Measurements from ENCODE around the gene CNTNAP5. TPM values are rescaled to one million over a fixed set of nuclear protein-coding genes. Genes with fewer than 3 reads are reported as not detected.

The CNTNAP5 gene
- total and polyA plus RNA-seq, 2 donors (not counting 1 experiment from before 2014, with no cell fraction given) = not detected

DNA sequence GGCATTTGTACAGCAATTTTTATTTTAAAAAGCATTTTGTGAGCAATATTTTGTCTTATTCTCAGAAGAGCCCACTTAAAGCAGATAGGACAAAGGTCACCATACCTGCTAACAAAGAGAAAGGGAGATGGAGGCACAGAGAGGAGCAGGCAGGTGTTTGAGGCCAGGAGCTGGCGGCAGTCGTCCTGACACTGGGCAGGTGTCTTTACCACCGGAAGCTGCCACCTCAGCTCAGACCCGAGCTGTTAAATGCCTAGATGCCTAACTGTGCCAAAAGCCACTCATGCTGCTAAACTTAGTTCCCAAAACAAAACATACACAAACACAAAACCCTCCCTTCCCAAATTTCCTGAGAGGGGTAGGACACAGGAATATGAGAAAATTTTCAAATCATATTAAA is 120.9 kb downstream of the CNTNAP5 start:
- peaks cover 0 to 3% (median 2%) of the 10 kb centered on the region in 3 donors for H3K9me3 ChIP-seq (ENCODE audit: control extremely low read depth in 1 of 3, control insufficient read depth in 2 of 3, insufficient read depth in 1 of 3, low read length in 2 of 3)
- CTCF ChIA-PET = no interaction called here
- H3K27ac Mint-ChIP-seq = no peak overlapping the region

GRCh38 chr2:124147552-124147951 is 122.5 kb downstream of the CNTNAP5 start:
- no peak overlapping the region for H3K27ac ChIP-seq (ENCODE audit: low read length in 2 of 2)
- WGBS (ENCODE audit: insufficient coverage) = 92% methylated on average over 5 of the region's 9 CpGs
- ChIA-PET CTCF (no interaction called here), POLR2A (no interaction called here)
- no peaks in the 10 kb centered on the region for H3K27me3 Mint-ChIP-seq
- no peaks in the 10 kb centered on the region for H3K36me3 ChIP-seq (replicated peaks in 1 of 2; ENCODE audit: control extremely low read depth in 1 of 2, control insufficient read depth in 1 of 2, extremely low read depth in 1 of 2, insufficient read depth in 2 of 2, low read length in 1 of 2)
- no peaks in the 10 kb centered on the region for H3K79me2 ChIP-seq (ENCODE audit: control insufficient read depth, insufficient read depth, low read length)
- H3K4me1 ChIP-seq (ENCODE audit: control insufficient read depth in 2 of 2, insufficient read depth in 2 of 2, low read length in 2 of 2) = no peaks in the 10 kb centered on the region
- no peaks in the 10 kb centered on the region for H3K27me3 ChIP-seq (replicated peaks in 1 of 4; ENCODE audit: control extremely low read depth in 1 of 4, control insufficient read depth in 3 of 4, insufficient read depth in 4 of 4, low read length in 3 of 4)
- H3K27ac Mint-ChIP-seq = no peak overlapping the region
- H3K9me3 ChIP-seq (ENCODE audit: control extremely low read depth in 1 of 3, control insufficient read depth in 2 of 3, insufficient read depth in 1 of 3, low read length in 2 of 3) = peaks cover 0 to 5% (median 2%) of the 10 kb centered on the region in 3 donors
- no peak overlapping the region for H3K4me3 ChIP-seq (ENCODE audit: control extremely low read depth in 1 of 5, extremely low read depth in 1 of 5, insufficient read depth in 1 of 5, low read depth in 2 of 5, low read length in 4 of 5)
- H3K4me2 ChIP-seq (replicated peaks; ENCODE audit: low read depth, low read length, poor library complexity, severe bottlenecking) = no peak overlapping the region
- H3K9ac ChIP-seq (ENCODE audit: low read length) = no peak overlapping the region
- DNase-seq (no peak), ATAC-seq (ENCODE audit: low read depth) (no peak)
- intact Hi-C loops (cut with micrococcal nuclease) = no loop called here
- no peak for TF ChIP-seq CTCF (IDR thresholded peaks at IDR 0.05)
- TF ChIP-seq EZH2 (IDR thresholded peaks at IDR 0.05; ENCODE audit: borderline replicate concordance, insufficient read depth, low read depth, low read length, poor library complexity, severe bottlenecking) = no peak
- H2AFZ ChIP-seq (ENCODE audit: insufficient read depth, low read depth, low read length, poor library complexity, severe bottlenecking) = no peak overlapping the region
- H3K4me1 Mint-ChIP-seq = no peaks in the 10 kb centered on the region
- H3K4me3 Mint-ChIP-seq = no peak overlapping the region
- H4K20me1 ChIP-seq (ENCODE audit: control insufficient read depth, insufficient read depth, low read length, poor library complexity, severe bottlenecking) = no peaks in the 10 kb centered on the region
- peaks cover 1% of the 10 kb centered on the region for H3K9me3 Mint-ChIP-seq (ENCODE audit: insufficient read depth)

More for the DNA sequence above, 120.9 kb downstream of the CNTNAP5 start:
- POLR2A ChIA-PET = no interaction called here
- H3K4me2 ChIP-seq (replicated peaks; ENCODE audit: low read depth, low read length, poor library complexity, severe bottlenecking) = no peak overlapping the region
- no peaks in the 10 kb centered on the region for H3K27me3 ChIP-seq (replicated peaks in 1 of 4; ENCODE audit: control extremely low read depth in 1 of 4, control insufficient read depth in 3 of 4, insufficient read depth in 4 of 4, low read length in 3 of 4)
- no peak for TF ChIP-seq EZH2 (IDR thresholded peaks at IDR 0.05; ENCODE audit: borderline replicate concordance, insufficient read depth, low read depth, low read length, poor library complexity, severe bottlenecking)
- no peak for TF ChIP-seq CTCF (IDR thresholded peaks at IDR 0.05)
- no peaks in the 10 kb centered on the region for H3K79me2 ChIP-seq (ENCODE audit: control insufficient read depth, insufficient read depth, low read length)
- Mint-ChIP-seq H3K4me3 (no peak overlapping the region), H3K4me1 (no peaks in the 10 kb centered on the region), H3K27me3 (no peaks in the 10 kb centered on the region), H3K9me3 (ENCODE audit: insufficient read depth) (peaks cover 1% of the 10 kb centered on the region)
- ATAC-seq (ENCODE audit: low read depth) (no peak), DNase-seq (no peak)
- no peak overlapping the region for H3K9ac ChIP-seq (ENCODE audit: low read length)
- H3K4me3 ChIP-seq (ENCODE audit: control extremely low read depth in 1 of 5, extremely low read depth in 1 of 5, insufficient read depth in 1 of 5, low read depth in 2 of 5, low read length in 4 of 5) = no peak overlapping the region
- no peak overlapping the region for H2AFZ ChIP-seq (ENCODE audit: insufficient read depth, low read depth, low read length, poor library complexity, severe bottlenecking)
- no peaks in the 10 kb centered on the region for H3K4me1 ChIP-seq (ENCODE audit: control insufficient read depth in 2 of 2, insufficient read depth in 2 of 2, low read length in 2 of 2)
- H3K36me3 ChIP-seq (replicated peaks in 1 of 2; ENCODE audit: control extremely low read depth in 1 of 2, control insufficient read depth in 1 of 2, extremely low read depth in 1 of 2, insufficient read depth in 2 of 2, low read length in 1 of 2) = no peaks in the 10 kb centered on the region
- intact Hi-C loops (cut with micrococcal nuclease) = no loop called here
- no peak overlapping the region for H3K27ac ChIP-seq (ENCODE audit: low read length in 2 of 2)
- WGBS (ENCODE audit: insufficient coverage) = 89% methylated on average over 3 of the region's 4 CpGs
- H4K20me1 ChIP-seq (ENCODE audit: control insufficient read depth, insufficient read depth, low read length, poor library complexity, severe bottlenecking) = no peaks in the 10 kb centered on the region
